IMR-90 (cell line): Measurements from ENCODE around the gene RSU1.

ENCODE experiments used
- CHD1 ChIP-seq: IDR thresholded peaks from 2 replicates; pipeline ENCODE4 v1.6.1; 2012; ENCODE audit warnings: low read depth, low read length, improper control_type of control experiment
- CTCF ChIP-seq: conservative IDR thresholded peaks from 2 replicates; pipeline ENCODE4 v1.5.1; 2012; ENCODE audit warnings: mild to moderate bottlenecking, low read depth, low read length, improper control_type of control experiment
- ELK1 ChIP-seq: fragments of 150-350 bp; IDR thresholded peaks from 2 replicates; pipeline ENCODE4 v1.6.1; 2016; ENCODE audit warnings: low read depth, mild to moderate bottlenecking, low read length, moderate library complexity, borderline replicate concordance
- MAFK ChIP-seq: IDR thresholded peaks from 2 replicates; pipeline ENCODE4 v1.6.1; 2012; ENCODE audit warnings: low read depth, low read length, improper control_type of control experiment
- MAZ ChIP-seq: IDR thresholded peaks from 2 replicates; pipeline ENCODE4 v1.6.1; 2012; ENCODE audit warnings: low read depth, mild to moderate bottlenecking, low read length, improper control_type of control experiment, moderate library complexity, borderline replicate concordance
- POLR2A ChIP-seq: IDR thresholded peaks from 2 replicates; pipeline ENCODE4 v1.6.1; 2012; ENCODE audit warnings: mild to moderate bottlenecking, low read depth, low read length
- RFX5 ChIP-seq: IDR thresholded peaks from 2 replicates; pipeline ENCODE4 v1.8.0; 2012; ENCODE audit warnings: low read depth, mild to moderate bottlenecking, low read length, moderate library complexity
- SMC3 ChIP-seq: fragments of 150-350 bp; IDR thresholded peaks from 2 replicates; pipeline ENCODE4 v1.6.1; 2016; ENCODE audit warnings: low read depth, mild to moderate bottlenecking, antibody characterized with exemption, low read length, moderate library complexity
- USF2 ChIP-seq: fragments of 150-350 bp; IDR thresholded peaks from 2 replicates; pipeline ENCODE4 v1.6.1; 2017; ENCODE audit warnings: mild to moderate bottlenecking, antibody characterized with exemption, low read length, low read depth

GRCh38 chr10:16746856-16747255 lies 70.4 kb downstream of the RSU1 start:
- TF ChIP-seq CTCF (no peak), RFX5 (no peak), SMC3 (no peak), USF2 (no peak), POLR2A (no peak), MAZ (no peak), MAFK (no peak), ELK1 (no peak), CHD1 (no peak)
